HCT116 (cell line): ENCODE measurements around the gene BBIP1. TPM values are rescaled to one million over a fixed set of nuclear protein-coding genes. Genes with fewer than 3 reads are reported as not detected.

ENCODE experiments used
- ATAC-seq: fragments of 200-7000 bp; cut with Tn5 transposase; 2 replicates; pipeline ENCODE4 v1.9.1; 2020; ENCODE audit warnings: mild to moderate bottlenecking, moderate library complexity
- BruUV-seq: library from RNA; stranded (reverse); fragments of 400-500 nt; replicated peaks from 2 replicates; lab custom pipeline; 2021; lab: Mats Ljungman, UMichigan
- CTCF ChIA-PET: fragments of 300-600 bp; sonication (Branson Sonifier 250); formaldehyde crosslinking; loops from one replicate; lab custom pipeline; 2021; ENCODE audit warnings: antibody characterized with exemption; lab: Charles Lee
- POLR2A ChIA-PET: fragments of 300-600, 350-600 bp; sonication (Branson Sonifier 250); formaldehyde crosslinking; loops from one replicate; lab custom pipeline; 2021; ENCODE audit warnings: antibody characterized with exemption; lab: Charles Lee
- RAD21 ChIA-PET, 2 experiments: fragments of 300-600 bp; sonication (Branson Sonifier 250); formaldehyde crosslinking; loops; one replicate each; lab custom pipeline; 2023; ENCODE audit warnings: low total read pairs in 2 of 2; ENCODE audit not compliant: uncharacterized antibody in 2 of 2, unreplicated experiment in 2 of 2, low non-redundant PET in 1 of 2; lab: Charles Lee
- DNase-seq: peaks from one replicate; pipeline ENCODE4 v3.0.0-alpha.2; 2010; ENCODE audit warnings: low read depth, low spot score
- H2AFZ ChIP-seq: fragments of 200-600 bp; shearing (Covaris generic), sonication (generic); 2 replicates; pipeline ENCODE4 v1.6.1; 2017; ENCODE audit warnings: low read depth, mixed run types, mixed read lengths, antibody characterized with exemption, low read length; ENCODE audit not compliant: poor library complexity, severe bottlenecking
- H3K27ac ChIP-seq: 2 replicates; pipeline ENCODE4 v1.5.1; 2012; ENCODE audit warnings: low read depth, low read length
- H3K27me3 ChIP-seq: fragments of 200-600 bp; sonication (generic); 2 replicates; pipeline ENCODE4 v1.6.1; 2016; ENCODE audit warnings: mixed run types, low read length, mixed read lengths; ENCODE audit not compliant: insufficient read depth
- H3K36me3 ChIP-seq, 2 experiments: fragments of 200-500 bp in 1 of 2; fragments of 200-600 bp in 1 of 2; sonication (Bioruptor generic) in 1 of 2; sonication (generic) in 1 of 2; 2 replicates each; pipeline versions ENCODE4 v1.5.1 to v1.6.1; 2014 to 2016; ENCODE audit warnings: low read length in 2 of 2, inconsistent platforms in 1 of 2, mixed read lengths in 1 of 2, mixed run types in 1 of 2; ENCODE audit not compliant: insufficient read depth in 2 of 2, control insufficient read depth in 1 of 2
- H3K4me1 ChIP-seq, 2 experiments: fragments of 200-600 bp in 1 of 2; sonication (generic) in 1 of 2; 2 replicates each; pipeline versions ENCODE4 v1.5.1 to v1.6.1; 2012 to 2017; ENCODE audit warnings: low read length in 2 of 2, inconsistent platforms in 1 of 2, mild to moderate bottlenecking in 1 of 2, mixed read lengths in 1 of 2, mixed run types in 1 of 2, moderate library complexity in 1 of 2; ENCODE audit not compliant: insufficient read depth in 2 of 2, control insufficient read depth in 1 of 2
- H3K4me2 ChIP-seq: fragments of 200-600 bp; sonication (generic); 2 replicates; pipeline ENCODE4 v1.6.1; 2017; ENCODE audit warnings: mixed run types, low read length, mixed read lengths
- H3K4me3 ChIP-seq, 2 experiments: fragments of 200-600 bp in 1 of 2; sonication (generic) in 1 of 2; replicated peaks in 1 of 2; 2 replicates each; pipeline ENCODE4 v1.5.1; 2011 to 2016; ENCODE audit warnings: low read length in 2 of 2, control low read depth in 1 of 2, low read depth in 1 of 2, mild to moderate bottlenecking in 1 of 2, mixed read lengths in 1 of 2, mixed run types in 1 of 2
- H3K79me2 ChIP-seq: fragments of 200-600 bp; sonication (generic); 2 replicates; pipeline ENCODE4 v1.6.1; 2017; ENCODE audit warnings: mild to moderate bottlenecking, mixed run types, low read length, moderate library complexity, mixed read lengths; ENCODE audit not compliant: insufficient read depth
- H3K9ac ChIP-seq: fragments of 200-600 bp; sonication (generic); 2 replicates; pipeline ENCODE4 v1.6.1; 2016; ENCODE audit warnings: low read length, mixed read lengths
- H3K9me2 ChIP-seq: fragments of 200-600 bp; sonication (generic), shearing (Covaris generic); 2 replicates; pipeline ENCODE4 v1.6.1; 2017; ENCODE audit warnings: mixed run types, mild to moderate bottlenecking, moderate library complexity; ENCODE audit not compliant: insufficient read depth
- H3K9me3 ChIP-seq, 2 experiments: fragments of 200-500 bp in 1 of 2; fragments of 200-600 bp in 1 of 2; sonication (Bioruptor generic) in 1 of 2; sonication (generic) in 1 of 2; 2 replicates each; pipeline ENCODE4 v1.6.1; 2014 to 2017; ENCODE audit warnings: low read length in 2 of 2, mixed read lengths in 2 of 2, inconsistent platforms in 1 of 2, low read depth in 1 of 2, mild to moderate bottlenecking in 1 of 2, mixed run types in 1 of 2, moderate library complexity in 1 of 2; ENCODE audit not compliant: control insufficient read depth in 1 of 2, insufficient read depth in 1 of 2
- H4K20me1 ChIP-seq: fragments of 200-600 bp; sonication (generic), shearing (Covaris generic); 2 replicates; pipeline ENCODE4 v1.6.1; 2017; ENCODE audit warnings: mixed run types, mild to moderate bottlenecking, moderate library complexity; ENCODE audit not compliant: insufficient read depth
- POLR2A ChIP-seq: IDR thresholded peaks from 2 replicates; pipeline ENCODE4 v1.7.0; 2011; ENCODE audit warnings: borderline replicate concordance; ENCODE audit not compliant: insufficient read depth, insufficient read length; ENCODE audit errors: extremely low read depth
- POLR2AphosphoS5 ChIP-seq: IDR thresholded peaks from 2 replicates; pipeline ENCODE4 v1.6.1; 2011; ENCODE audit warnings: mild to moderate bottlenecking, low read depth, low read length, moderate library complexity
- SIN3A ChIP-seq: IDR thresholded peaks from 2 replicates; pipeline ENCODE4 v1.6.1; 2012; ENCODE audit warnings: low read depth
- TCF7L2 ChIP-seq: IDR thresholded peaks from 2 replicates; pipeline ENCODE4 v1.7.0; 2011; ENCODE audit warnings: borderline replicate concordance, inconsistent platforms; ENCODE audit not compliant: insufficient read depth, insufficient read length; ENCODE audit errors: extremely low read depth
- intact Hi-C: fragments of 100-400 bp; cut with micrococcal nuclease; formaldehyde crosslinking; loops from 2 replicates; pipeline ENCODE4 v1.10.0; 2022
- total RNA-seq: library from RNA; stranded (reverse); gene quantifications from one replicate; pipeline ENCODE4 v1.2.1, GENCODE V29; 2021; ENCODE audit not compliant: unreplicated experiment
- TF ChIP-seq, protein P1 (sequence below): IDR thresholded peaks from 2 replicates; pipeline ENCODE4 v1.6.1; 2011; ENCODE audit warnings: mild to moderate bottlenecking, low read length, moderate library complexity; ENCODE audit not compliant: insufficient replicate concordance; ENCODE audit errors: extremely low read depth
- TF ChIP-seq, protein P2 (sequence below): IDR thresholded peaks from 2 replicates; pipeline ENCODE4 v1.6.1; 2012
- TF ChIP-seq, protein P3 (sequence below), 3 experiments: fragments of 200-600 bp in 1 of 3; sonication (generic) in 1 of 3; IDR thresholded peaks in 2 of 3; conservative IDR thresholded peaks in 1 of 3; 2 replicates each; pipeline ENCODE4 v1.5.1; 2012 to 2017; ENCODE audit warnings: low read depth in 2 of 3, low read length in 2 of 3, antibody characterized with exemption in 1 of 3, borderline replicate concordance in 1 of 3, control low read depth in 1 of 3, mild to moderate bottlenecking in 1 of 3, mixed read lengths in 1 of 3, mixed run types in 1 of 3, moderate library complexity in 1 of 3; ENCODE audit not compliant: insufficient read depth in 1 of 3

BBIP1 gene
- total RNA-seq, 1 experiment from 2014 or later = 38.9 TPM

DNA sequence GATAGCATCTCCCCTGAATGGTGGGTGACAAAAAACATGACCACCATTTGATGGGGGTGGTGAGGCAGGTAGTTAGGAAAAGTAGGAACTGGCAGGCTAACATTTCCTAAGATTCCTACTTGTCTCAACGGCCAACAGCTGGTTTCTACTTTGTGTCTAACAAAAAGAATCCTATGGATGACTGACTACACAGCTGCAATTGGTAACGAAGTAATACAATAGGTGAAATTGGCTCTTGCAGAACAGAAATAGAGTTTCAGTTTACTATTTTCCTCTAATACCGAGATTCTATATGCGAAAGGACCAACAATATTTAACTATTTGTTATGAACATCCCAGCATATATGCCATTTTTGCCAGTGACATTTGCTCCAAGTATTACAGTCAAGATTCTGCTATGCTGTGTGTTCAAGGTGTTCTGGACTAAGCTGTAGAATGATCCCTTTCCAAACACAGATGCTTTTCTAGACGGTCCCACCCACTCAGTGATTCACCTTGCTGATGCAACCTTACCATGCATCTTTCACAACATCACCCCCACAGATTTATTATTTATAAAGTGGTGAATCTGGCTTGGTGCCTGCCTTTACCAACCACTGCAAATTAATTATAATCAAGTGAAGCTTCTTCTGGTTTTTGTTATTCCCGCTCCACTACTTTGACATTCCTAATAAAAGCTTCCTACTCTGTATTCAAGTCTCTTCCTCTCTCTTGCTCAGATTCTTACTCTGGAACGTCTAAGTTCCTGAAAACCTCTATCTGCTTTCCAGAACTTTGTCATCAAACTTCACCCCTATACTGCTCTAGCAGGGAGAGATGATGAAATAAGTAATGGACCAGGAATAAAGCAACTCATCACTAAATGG, 16.8 kb downstream of the BBIP1 start (continued):
- TF ChIP-seq, protein P1, sequence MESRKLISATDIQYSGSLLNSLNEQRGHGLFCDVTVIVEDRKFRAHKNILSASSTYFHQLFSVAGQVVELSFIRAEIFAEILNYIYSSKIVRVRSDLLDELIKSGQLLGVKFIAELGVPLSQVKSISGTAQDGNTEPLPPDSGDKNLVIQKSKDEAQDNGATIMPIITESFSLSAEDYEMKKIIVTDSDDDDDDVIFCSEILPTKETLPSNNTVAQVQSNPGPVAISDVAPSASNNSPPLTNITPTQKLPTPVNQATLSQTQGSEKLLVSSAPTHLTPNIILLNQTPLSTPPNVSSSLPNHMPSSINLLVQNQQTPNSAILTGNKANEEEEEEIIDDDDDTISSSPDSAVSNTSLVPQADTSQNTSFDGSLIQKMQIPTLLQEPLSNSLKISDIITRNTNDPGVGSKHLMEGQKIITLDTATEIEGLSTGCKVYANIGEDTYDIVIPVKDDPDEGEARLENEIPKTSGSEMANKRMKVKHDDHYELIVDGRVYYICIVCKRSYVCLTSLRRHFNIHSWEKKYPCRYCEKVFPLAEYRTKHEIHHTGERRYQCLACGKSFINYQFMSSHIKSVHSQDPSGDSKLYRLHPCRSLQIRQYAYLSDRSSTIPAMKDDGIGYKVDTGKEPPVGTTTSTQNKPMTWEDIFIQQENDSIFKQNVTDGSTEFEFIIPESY = no peak
- TF ChIP-seq POLR2A (no peak), POLR2AphosphoS5 (peak; percentile 79)
- TF ChIP-seq, protein P2, sequence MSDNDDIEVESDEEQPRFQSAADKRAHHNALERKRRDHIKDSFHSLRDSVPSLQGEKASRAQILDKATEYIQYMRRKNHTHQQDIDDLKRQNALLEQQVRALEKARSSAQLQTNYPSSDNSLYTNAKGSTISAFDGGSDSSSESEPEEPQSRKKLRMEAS = peak; percentile 45
- TF ChIP-seq, all 23 proteins: peak for 10

DNA sequence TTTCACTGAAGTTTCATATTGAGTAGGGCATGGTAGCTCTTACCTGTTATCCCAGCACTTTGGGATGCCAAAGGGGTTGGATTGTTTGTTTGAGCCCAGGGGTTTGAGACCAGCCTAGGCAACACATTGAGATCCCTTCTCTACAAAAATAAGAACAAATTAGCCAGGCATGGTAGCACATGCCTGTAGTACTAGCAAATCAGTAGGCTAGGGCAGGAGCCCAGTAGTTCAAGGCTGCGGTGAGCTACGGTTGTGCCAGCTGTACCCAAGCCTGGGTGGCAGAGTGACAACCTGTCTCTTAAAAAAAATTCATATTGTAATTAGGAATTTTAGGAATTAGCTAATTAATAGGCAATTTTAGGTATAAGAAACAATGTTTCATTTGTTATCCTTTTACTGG, 18.0 kb downstream of the BBIP1 start:
- Histone ChIP-seq H3K9ac (no peak overlapping the region), H3K79me2 (no peaks in the 10 kb centered on the region), H3K4me2 (no peak overlapping the region), H3K4me1 (peaks cover 0 to 11% of the 10 kb centered on the region in 2 experiments; a peak in 2 of 4 replicates), H3K9me3 (no peaks in the 10 kb centered on the region), H3K27me3 (no peaks in the 10 kb centered on the region), H3K9me2 (no peaks in the 10 kb centered on the region), H3K36me3 (no peaks in the 10 kb centered on the region; a peak in 1 of 4 replicates), H3K27ac (no peak overlapping the region), H2AFZ (no peak overlapping the region), H3K4me3 (no peak overlapping the region), H4K20me1 (no peaks in the 10 kb centered on the region)
- intact Hi-C loops = no loop called here
- TF ChIP-seq, protein P1 = no peak
- no peak for TF ChIP-seq POLR2A
- TF ChIP-seq TCF7L2 = no peak
- TF ChIP-seq, protein P2 = no peak
- TF ChIP-seq, protein P3, sequence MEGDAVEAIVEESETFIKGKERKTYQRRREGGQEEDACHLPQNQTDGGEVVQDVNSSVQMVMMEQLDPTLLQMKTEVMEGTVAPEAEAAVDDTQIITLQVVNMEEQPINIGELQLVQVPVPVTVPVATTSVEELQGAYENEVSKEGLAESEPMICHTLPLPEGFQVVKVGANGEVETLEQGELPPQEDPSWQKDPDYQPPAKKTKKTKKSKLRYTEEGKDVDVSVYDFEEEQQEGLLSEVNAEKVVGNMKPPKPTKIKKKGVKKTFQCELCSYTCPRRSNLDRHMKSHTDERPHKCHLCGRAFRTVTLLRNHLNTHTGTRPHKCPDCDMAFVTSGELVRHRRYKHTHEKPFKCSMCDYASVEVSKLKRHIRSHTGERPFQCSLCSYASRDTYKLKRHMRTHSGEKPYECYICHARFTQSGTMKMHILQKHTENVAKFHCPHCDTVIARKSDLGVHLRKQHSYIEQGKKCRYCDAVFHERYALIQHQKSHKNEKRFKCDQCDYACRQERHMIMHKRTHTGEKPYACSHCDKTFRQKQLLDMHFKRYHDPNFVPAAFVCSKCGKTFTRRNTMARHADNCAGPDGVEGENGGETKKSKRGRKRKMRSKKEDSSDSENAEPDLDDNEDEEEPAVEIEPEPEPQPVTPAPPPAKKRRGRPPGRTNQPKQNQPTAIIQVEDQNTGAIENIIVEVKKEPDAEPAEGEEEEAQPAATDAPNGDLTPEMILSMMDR (IDR thresholded peaks at IDR 0.05 in 2 of 3, conservative IDR thresholded peaks at IDR 0.05 in 1 of 3; ENCODE audit: borderline replicate concordance in 1 of 3, insufficient read depth in 1 of 3, low read depth in 2 of 3, low read length in 2 of 3) = no peak
- TF ChIP-seq SIN3A = no peak
- no peak for DNase-seq
- ChIA-PET RAD21 (no interaction called here), CTCF (interaction anchor here (0.6 kb wide), 1 partner anchor 154 kb away, joined by 3 read pairs; no protein-coding TSS in a partner anchor), POLR2A (interaction anchor here (5.0 kb wide), 1 partner anchor 17 kb away, joined by 35 read pairs; the partner anchor contains the start of genes BBIP1 and SHOC2)
- no peak for ATAC-seq
- no TSS peak for BruUV-seq
